DND-41 (cell line): Measurements from ENCODE around the gene VAPA.
A peak's percentile ranks its signal among the peaks of the same experiment; 100 is the strongest.
"Not testable (repeated sequence)": the region's sequence is repeated elsewhere in the genome, so short reads cannot be mapped to it uniquely, and the experiment has no call there.

ENCODE experiments used
- ATAC-seq: fragments of 200-7000 bp; cut with Tn5 transposase; 3 replicates; pipeline ENCODE4 v1.9.1; 2021; ENCODE audit warnings: low read depth; ENCODE audit not compliant: insufficient read depth
- DNase-seq: peaks from one replicate; pipeline ENCODE4 v3.0.0-alpha.2; 2020
- H2AFZ ChIP-seq: 2 replicates; pipeline ENCODE4 v1.6.0; 2012; ENCODE audit warnings: low read depth, low read length
- H3K27ac ChIP-seq: 2 replicates; pipeline ENCODE4 v1.5.1; 2012; ENCODE audit warnings: low read length, inconsistent platforms
- H3K27me3 ChIP-seq: fragments of 200-600 bp; sonication (generic); 2 replicates; pipeline ENCODE4 v1.6.0; 2012; ENCODE audit warnings: low read length, mild to moderate bottlenecking, inconsistent platforms; ENCODE audit not compliant: insufficient read depth, poor library complexity
- H3K36me3 ChIP-seq: 2 replicates; pipeline ENCODE4 v1.5.1; 2012; ENCODE audit warnings: low read length, inconsistent platforms; ENCODE audit not compliant: insufficient read depth
- H3K4me1 ChIP-seq: 2 replicates; pipeline ENCODE4 v1.5.1; 2012; ENCODE audit warnings: mild to moderate bottlenecking, low read length; ENCODE audit not compliant: insufficient read depth
- H3K4me2 ChIP-seq: 2 replicates; pipeline ENCODE4 v1.6.0; 2012; ENCODE audit warnings: mild to moderate bottlenecking, moderate library complexity, low read length, inconsistent platforms; ENCODE audit not compliant: insufficient read depth
- H3K4me3 ChIP-seq, 2 experiments: fragments of 200-600 bp in 1 of 2; shearing (Covaris generic) in 1 of 2; 2 replicates each; pipeline ENCODE4 v1.5.1; 2012 to 2016; ENCODE audit warnings: inconsistent platforms in 2 of 2, low read length in 2 of 2, mild to moderate bottlenecking in 2 of 2, low read depth in 1 of 2, moderate library complexity in 1 of 2
- H3K79me2 ChIP-seq: 2 replicates; pipeline ENCODE4 v1.6.0; 2012; ENCODE audit warnings: low read length, inconsistent platforms; ENCODE audit not compliant: insufficient read depth
- H3K9ac ChIP-seq: 2 replicates; pipeline ENCODE4 v1.6.0; 2012; ENCODE audit warnings: low read depth, mild to moderate bottlenecking, inconsistent platforms, low read length, moderate library complexity
- H3K9me3 ChIP-seq: 2 replicates; pipeline ENCODE4 v1.5.1; 2012; ENCODE audit warnings: low read length, moderate library complexity, mild to moderate bottlenecking, inconsistent platforms; ENCODE audit not compliant: insufficient read depth, severe bottlenecking
- H4K20me1 ChIP-seq: 2 replicates; pipeline ENCODE4 v1.6.0; 2012; ENCODE audit warnings: low read length; ENCODE audit not compliant: insufficient read depth
- CTCF ChIP-seq: IDR thresholded peaks from 2 replicates; pipeline ENCODE4 v1.5.1; 2012; ENCODE audit warnings: borderline replicate concordance, low read length, moderate library complexity, mild to moderate bottlenecking; ENCODE audit not compliant: poor library complexity, severe bottlenecking; ENCODE audit errors: extremely low read depth
- EZH2 ChIP-seq: IDR thresholded peaks from 3 replicates; pipeline ENCODE4 v1.6.1; 2012; ENCODE audit warnings: borderline replicate concordance, low read depth, mild to moderate bottlenecking, moderate library complexity, low read length, inconsistent platforms; ENCODE audit not compliant: severe bottlenecking

The VAPA gene

DNA sequence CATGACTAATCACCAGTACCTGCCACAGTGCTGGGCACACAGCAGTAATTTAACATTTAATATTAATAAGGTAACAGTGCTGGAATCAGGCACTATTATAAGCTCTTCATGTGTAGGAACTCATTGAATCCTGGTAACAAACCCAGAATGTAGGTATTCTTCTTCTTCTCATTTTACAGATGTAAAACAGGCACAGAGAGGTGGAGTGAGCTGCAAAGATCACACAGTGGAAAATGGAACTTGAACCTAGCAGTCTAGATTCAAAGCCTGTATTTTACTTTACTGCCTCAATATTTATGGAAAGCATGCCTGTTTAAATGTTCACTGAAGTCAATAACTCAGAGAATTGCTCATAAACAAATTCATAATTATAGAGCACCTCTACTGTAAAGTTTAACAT, 3.7 kb upstream of the VAPA start:
- DNase-seq (no peak), ATAC-seq (no peak)
- no peak overlapping the region for H3K4me3 ChIP-seq
- H2AFZ ChIP-seq = no peak overlapping the region
- peaks cover 30% of the 10 kb centered on the region for H3K27me3 ChIP-seq
- no peak overlapping the region for H3K27ac ChIP-seq
- H3K9me3 ChIP-seq = no peaks in the 10 kb centered on the region
- no peak overlapping the region for H3K9ac ChIP-seq
- peaks cover 8% of the 10 kb centered on the region for H3K4me1 ChIP-seq
- H3K4me2 ChIP-seq = no peak overlapping the region
- no peaks in the 10 kb centered on the region; the same call in 1 of the 2 replicates for H3K36me3 ChIP-seq
- peaks cover 13% of the 10 kb centered on the region for H3K79me2 ChIP-seq
- no peak for TF ChIP-seq EZH2
- TF ChIP-seq CTCF = no peak
- H4K20me1 ChIP-seq = peaks cover 5% of the 10 kb centered on the region

- Histone ChIP-seq H3K27ac (no peak overlapping the region), H3K4me3 (no peak overlapping the region), H4K20me1 (peaks cover 10% of the 10 kb centered on the region), H3K36me3 (no peaks in the 10 kb centered on the region; the same call in 1 of the 2 replicates), H3K79me2 (peaks cover 19% of the 10 kb centered on the region), H3K9me3 (no peaks in the 10 kb centered on the region), H2AFZ (no peak overlapping the region), H3K9ac (no peak overlapping the region), H3K27me3 (peaks cover 27% of the 10 kb centered on the region), H3K4me1 (peaks cover 14% of the 10 kb centered on the region), H3K4me2 (no peak overlapping the region)
- no peak for TF ChIP-seq EZH2
- no peak for TF ChIP-seq CTCF
- ATAC-seq = no peak
- no peak for DNase-seq
These were observed 3.2 kb upstream of the VAPA start for GRCh38 chr18:9910661-9911060.

DNA sequence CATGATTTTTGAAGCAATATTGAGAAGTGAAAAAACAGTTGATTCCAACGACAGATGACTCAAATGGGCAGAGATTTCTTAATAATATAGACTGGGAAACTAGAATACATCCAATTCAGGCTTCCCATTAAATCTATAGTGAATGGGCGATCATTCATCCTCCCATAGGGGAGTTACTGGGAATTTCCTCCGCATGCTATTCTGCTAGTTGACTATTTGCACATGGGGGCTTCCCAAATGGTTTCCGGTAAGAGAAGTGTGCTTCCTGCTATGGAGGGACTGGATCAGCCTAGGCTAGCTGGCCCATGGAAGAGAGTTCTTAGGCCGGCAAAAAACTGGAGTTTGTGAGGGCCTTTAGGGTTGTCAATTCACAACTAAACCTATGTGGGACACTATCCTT, 2.6 kb upstream of the VAPA start:
- no peaks in the 10 kb centered on the region for H3K9me3 ChIP-seq
- H3K4me1 ChIP-seq = peaks cover 20% of the 10 kb centered on the region
- no peaks in the 10 kb centered on the region; the same call in 1 of the 2 replicates for H3K36me3 ChIP-seq
- peaks cover 16% of the 10 kb centered on the region for H4K20me1 ChIP-seq
- DNase-seq (no peak), ATAC-seq (no peak)
- peaks cover 25% of the 10 kb centered on the region for H3K79me2 ChIP-seq
- no peak overlapping the region for H3K9ac ChIP-seq
- no peak overlapping the region for H3K4me3 ChIP-seq
- H3K27me3 ChIP-seq = peaks cover 21% of the 10 kb centered on the region
- H3K4me2 ChIP-seq = no peak overlapping the region
- TF ChIP-seq CTCF (no peak), EZH2 (no peak)
- H3K27ac ChIP-seq = no peak overlapping the region
- no peak overlapping the region for H2AFZ ChIP-seq

DNA sequence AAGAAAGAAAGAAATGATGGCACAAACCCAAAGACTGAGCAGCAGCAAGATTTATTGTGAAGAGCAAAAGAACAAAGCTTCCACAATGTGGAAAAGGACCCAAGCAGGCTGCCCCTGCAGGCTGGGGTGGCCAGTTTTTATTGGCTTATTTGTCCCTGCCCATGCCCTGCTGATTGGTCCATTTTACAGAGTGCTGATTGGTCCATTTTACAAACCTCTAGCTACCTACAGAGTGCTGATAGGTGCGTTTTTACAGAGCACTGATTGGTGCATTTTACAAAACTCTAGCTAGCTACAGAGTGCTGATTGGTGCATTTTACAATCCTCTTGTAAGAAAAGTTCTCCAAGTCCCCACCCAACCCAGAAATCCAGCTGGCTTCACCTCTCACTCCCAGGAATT, 1.5 kb upstream of the VAPA start:
- Histone ChIP-seq H3K4me1 (peaks cover 29% of the 10 kb centered on the region), H3K27me3 (peaks cover 13% of the 10 kb centered on the region), H3K4me2 (peak overlapping the region; percentile 85; the same call in 1 of the 2 replicates), H2AFZ (0 out of 2 replicates have a peak overlapping the region, but pooled peaks have one; percentile 96), H3K79me2 (peaks cover 35% of the 10 kb centered on the region), H4K20me1 (peaks cover 26% of the 10 kb centered on the region)
- ATAC-seq, H3K4me3 ChIP-seq, DNase-seq, H3K27ac ChIP-seq, H3K9ac ChIP-seq, H3K9me3 ChIP-seq, H3K36me3 ChIP-seq: not testable (repeated sequence)
